KBM-7 (cell line): Measurements from ENCODE around the gene BCL2L2.

ENCODE experiments used
- DNase-seq: peaks from one replicate; pipeline ENCODE4 v3.0.0-alpha.2; 2015
- in situ Hi-C: fragments of 300-500 bp; cut with MboI; formaldehyde crosslinking; loops from 2 replicates; pipeline ENCODE4 v1.14.3; 2020; ENCODE audit warnings: low sequenced_read_pairs, low pct_unique_long_range_greater_than_20kb, mixed read lengths

The BCL2L2 gene

DNA sequence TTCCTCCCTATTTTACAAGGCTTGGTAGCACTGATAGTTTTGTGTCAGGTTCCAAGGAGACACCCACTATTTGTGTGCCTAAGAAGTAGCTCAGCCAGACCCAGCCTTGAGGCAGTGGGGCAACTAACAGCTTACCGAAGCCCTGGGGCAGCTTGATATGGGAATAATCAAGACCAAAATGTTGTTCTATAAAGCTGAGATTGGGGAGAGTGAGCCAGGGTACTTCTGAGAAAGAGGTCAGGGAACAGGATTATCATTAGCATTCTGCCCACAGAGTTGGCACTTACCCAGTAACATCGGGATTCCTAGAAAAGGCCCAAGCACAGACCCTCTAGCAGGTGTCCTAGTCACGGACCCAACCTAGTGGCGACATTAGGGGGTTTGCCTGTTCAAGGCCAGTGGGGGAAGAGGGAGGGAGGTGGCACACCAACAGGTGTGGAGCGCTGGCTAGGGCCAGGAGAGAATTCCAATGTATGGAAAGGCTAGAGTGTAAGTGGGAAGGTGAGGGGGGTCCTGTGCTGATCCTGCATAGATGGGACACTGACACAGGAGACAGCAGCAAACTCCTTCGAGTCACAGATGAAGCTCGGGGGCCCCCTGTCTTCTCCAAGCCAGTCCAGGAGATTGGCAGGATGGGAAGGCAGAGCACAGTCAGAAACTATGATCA lies 8.9 kb upstream of the BCL2L2 start:
- in situ Hi-C loops = no loop called here
- DNase-seq = no peak

DNA sequence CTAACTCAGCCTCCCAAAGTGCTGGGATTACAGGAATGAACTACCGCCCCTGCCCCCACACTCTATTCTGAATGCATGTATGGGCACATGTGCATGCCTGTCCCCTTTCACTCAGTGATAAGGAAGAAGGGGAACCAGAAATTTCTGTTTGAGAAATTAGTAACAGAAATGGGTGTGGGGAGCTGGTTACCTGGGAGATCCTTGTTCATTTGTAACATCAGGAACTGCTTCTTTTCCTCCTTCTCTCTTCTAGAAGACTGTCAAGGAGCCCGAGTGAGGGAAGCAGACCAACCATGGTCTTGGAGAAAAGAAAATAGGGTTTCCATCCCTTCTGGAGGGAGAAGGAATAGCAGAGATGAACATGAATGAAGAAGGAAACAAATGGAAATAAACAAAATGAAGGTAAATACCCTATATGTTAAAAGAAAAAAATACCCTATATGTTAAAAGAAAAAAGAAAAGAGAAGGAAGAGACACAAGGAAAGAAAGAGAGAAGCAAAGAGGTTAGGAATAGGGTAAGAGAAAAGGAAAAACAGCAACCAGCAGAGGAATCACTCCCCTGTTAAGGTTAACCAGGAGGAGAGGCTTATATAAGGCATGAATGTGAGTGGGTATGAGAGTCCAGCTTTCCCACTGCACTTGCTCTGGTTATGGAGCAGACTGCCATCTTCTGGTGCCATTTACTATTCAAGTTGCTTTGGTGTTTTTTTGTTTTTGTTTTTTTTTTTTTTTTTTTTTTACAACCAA lies 7.2 kb upstream of the BCL2L2 start:
- in situ Hi-C loops = no loop called here
- peak; percentile 26 for DNase-seq

DNA sequence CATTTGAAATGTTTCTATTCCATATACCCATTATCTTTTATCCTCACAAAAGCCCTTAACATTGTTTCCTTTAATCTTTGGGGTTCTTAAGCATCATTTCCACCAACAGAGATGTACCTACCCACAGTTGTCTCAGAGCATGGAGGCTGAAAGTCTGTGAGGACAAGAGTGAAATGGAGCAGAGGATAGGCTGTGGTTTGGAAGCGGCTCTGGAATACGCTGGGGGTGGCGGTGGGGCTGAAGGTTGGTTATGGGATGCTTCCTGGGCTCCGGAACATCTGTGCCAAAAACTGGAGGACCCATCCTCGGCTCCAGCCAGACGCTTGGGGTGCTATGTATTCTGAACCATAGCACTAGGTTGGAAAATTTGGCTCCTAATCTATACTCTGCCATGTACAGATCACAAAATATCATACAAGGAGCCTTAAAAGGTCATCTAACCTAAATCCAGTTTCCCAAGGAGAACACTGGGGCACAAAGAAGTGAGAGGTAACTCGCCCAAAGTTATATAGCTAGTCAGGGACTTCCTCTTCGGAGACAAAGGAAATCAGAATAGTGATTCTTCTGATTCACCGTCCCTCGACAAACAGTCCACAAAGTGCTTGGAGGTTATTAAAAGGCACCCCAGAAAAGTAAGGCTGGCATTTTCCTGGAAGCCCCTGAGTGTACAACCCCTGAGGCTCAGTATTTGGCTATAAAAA lies 6.5 kb upstream of the BCL2L2 start:
- in situ Hi-C loops = no loop called here
- peak; percentile 35 for DNase-seq

DNA sequence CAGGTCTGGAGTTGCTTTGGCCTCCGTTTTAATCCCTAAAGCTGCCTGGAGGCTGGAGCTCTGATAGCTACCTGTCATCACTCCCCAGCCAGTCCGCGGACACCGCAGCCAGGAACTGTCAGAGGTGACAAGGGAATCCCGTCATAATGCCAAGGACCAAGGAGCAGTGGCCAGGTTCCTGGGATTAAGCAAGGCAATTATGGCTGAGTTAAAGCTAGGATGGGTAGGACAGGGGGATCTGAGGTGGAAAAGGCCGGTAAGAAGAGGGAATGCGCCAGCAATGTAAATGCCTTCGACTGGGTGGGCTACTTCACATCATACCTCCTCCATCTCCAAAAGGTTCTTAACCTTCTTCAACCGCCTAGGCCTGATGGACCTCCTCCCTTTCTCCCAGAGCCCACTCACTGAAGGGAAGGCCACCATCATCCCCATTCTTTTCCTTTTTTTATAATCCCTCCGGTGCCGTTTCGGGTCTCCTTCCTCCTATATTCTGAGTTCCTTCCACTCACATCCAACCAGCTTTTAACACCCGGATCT lies 5.9 kb upstream of the BCL2L2 start:
- in situ Hi-C loops = no loop called here

DNA sequence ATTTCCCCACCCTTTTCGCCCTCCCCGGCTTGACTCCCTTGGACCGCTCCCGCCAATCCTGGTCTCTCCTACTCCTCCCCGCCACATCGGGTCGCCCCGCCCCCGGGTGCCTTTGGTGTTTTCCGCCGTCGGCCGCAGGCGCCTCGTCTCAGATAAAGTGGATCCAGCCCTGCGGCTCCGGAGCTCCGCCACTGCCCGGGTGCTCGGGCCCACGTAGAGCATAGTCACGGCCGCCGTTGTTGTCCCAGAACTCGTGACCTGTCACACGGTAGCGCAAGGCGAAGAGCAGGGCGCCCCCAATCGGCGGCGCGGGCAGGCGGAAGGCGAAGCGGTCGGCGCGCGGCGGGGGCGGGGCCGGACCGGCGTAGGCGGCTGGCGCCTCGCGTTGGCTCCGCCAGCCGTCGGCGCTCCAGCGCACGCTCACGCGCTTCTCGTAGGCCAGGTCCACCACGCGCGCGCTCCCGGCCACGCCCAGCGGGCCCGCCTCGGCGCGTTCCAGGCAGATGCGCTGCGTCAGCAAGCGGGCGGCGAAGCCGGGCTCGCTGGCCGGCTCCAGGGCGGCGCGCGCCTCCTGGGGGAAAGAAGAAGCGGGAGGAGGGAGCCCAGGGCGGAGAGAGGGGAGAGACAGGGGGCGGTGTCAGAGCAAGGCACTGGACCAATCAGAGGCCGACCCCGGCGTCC lies 5.2 kb upstream of the BCL2L2 start:
- in situ Hi-C loops = no loop called here
- DNase-seq = peak; percentile 99

More for the DNA sequence above, 5.9 kb upstream of the BCL2L2 start:
- peak; percentile 38 for DNase-seq

DNA sequence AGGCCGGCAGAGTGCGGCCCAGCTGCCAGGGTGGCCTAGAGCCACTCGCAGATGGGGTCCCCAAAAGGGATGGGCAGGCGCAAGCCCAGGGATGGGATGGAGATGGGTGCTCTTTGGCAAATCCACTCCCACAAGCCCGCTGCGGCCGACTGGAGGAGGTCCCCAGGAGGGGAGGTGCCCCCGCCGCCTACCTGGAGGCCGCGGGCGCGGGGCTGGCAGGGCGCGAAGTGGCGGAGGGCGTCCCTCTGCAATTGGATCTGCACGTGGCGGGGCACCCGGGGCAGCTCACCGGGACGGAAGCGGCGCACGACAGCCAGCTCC lies 4.7 kb upstream of the BCL2L2 start:
- in situ Hi-C loops = no loop called here
- DNase-seq = no peak

DNA sequence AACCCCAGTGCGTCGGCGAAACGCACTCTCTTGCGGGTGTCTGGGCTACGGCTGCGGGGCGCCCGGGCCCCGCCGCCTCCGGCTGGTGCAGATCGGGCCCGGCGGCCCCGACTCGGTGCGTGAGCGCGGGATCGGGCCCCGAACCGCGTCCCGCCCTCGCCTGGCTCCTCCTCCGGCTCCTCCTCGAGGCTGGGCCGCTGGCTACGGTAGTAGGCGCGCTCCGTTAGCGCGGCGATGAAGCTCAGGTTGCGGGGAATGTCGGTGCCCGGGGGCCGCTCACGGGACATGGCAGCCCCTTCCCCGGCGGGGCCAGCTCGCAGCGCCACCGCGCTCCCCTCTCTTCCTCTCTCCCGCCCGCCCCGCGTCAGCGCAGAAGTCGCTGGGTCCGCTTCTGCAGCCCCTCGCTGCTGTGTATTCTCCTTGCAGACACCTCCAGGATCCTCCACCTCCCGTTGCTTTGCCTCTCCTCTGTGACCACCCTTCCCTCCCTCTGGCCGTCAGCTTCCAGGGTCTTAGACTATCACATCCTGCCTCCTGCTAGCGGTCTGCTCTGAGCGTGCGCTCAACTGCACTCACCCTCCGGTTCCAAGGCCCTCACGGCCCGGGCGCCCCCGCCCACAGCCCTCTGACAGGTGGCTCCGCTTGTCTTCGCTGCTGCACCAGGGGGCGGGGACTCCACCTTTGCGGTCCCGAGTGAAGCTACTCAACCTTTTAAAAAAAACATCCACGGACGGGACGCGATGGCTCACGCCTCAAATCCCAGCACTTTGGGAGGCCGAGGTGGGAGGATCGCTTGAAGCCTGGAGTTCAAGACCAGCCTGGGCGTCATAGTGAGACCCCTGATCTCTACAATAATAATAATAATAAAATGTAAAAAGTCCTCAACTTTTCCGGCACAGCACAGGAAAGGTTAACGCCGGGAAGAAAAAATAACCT lies 4.1 kb upstream of the BCL2L2 start, which contains the start of gene PPP1R3E:
TSS of gene PPP1R3E (minus strand) at position 570 of the 936 bp plus-strand sequence. CDS start at position 287, 283 bp downstream.
- DNase-seq = peak; percentile 64

DNA sequence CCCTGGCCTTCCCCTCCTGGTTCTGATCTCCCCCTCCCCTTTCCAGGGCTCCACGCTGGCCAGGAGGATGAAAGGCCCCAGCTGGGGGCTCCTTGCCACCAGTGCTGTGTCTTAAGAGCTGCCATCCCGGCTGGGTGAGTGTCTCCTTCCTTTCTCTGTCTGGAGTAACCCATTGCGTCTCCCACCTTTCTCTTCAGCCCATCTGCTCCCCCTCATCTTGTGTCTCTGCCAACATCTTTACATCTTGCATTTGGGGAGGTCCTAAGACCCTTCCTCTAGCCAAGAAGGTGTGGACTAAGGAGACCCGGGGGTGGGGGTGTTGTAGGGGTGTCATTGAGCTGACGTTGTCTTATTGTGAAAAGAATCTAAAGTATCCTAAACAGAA lies 505 bp downstream of the BCL2L2 start:
- in situ Hi-C loops = no loop called here
- no peak for DNase-seq

More for the DNA sequence above, 4.1 kb upstream of the BCL2L2 start, which contains the start of gene PPP1R3E:
- in situ Hi-C loops = no loop called here

DNA sequence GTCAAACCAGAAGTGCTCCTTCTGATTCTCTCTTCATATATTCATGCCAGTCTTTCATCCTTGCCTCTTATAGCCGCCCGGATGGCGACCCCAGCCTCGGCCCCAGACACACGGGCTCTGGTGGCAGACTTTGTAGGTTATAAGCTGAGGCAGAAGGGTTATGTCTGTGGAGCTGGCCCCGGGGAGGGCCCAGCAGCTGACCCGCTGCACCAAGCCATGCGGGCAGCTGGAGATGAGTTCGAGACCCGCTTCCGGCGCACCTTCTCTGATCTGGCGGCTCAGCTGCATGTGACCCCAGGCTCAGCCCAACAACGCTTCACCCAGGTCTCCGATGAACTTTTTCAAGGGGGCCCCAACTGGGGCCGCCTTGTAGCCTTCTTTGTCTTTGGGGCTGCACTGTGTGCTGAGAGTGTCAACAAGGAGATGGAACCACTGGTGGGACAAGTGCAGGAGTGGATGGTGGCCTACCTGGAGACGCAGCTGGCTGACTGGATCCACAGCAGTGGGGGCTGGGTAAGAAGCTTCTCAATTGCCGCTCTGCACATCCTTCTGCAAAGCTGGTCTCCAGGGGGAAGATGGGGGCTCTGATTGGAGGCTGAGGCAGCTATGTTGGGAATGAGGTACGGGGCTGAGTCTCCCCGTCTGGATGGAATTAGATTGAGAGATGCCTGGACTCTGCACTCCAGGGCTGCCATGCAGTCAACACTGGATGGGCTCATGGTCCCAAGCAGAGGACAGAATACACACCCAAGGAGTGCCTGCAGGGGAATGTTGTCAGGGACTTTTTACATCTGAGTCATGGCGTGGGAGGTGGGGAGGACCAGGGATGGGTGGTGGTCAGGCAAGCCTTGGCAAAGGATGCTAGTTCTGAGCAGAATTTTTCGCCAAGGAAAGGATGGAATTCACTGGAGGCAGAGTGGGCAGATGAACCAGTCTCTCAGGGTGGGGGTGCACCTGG lies 1.3 kb downstream of the BCL2L2 start:
- no peak for DNase-seq
- in situ Hi-C loops = no loop called here

DNA sequence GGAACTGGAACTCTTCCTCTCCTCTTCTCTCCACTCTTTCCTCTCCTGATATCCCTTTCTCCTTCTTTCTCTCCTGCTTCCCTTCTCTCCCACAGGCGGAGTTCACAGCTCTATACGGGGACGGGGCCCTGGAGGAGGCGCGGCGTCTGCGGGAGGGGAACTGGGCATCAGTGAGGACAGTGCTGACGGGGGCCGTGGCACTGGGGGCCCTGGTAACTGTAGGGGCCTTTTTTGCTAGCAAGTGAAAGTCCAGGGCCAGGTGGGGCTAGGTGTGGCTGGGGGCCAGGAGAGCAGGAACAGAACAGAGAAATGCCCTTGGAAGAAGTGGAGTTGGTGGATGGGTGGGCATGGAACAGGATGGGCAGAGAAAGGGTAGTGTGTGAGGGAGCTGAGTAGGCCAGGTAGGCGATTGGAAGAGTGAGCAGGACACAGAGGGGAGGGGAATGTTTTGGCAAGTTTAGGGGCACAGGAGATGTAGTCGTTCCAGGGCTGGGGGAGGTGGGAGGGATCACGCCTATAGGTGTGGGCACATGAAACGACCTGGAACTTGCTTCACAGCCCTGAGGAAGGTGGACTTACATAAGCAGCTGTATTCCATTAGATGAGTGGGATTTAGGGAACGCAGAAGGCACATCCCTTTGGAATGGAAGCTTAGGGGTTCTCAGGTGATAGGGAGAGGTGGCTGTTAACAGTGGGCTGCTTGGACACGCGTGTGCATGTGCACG lies 2.2 kb downstream of the BCL2L2 start:
- no peak for DNase-seq
- in situ Hi-C loops = no loop called here

DNA sequence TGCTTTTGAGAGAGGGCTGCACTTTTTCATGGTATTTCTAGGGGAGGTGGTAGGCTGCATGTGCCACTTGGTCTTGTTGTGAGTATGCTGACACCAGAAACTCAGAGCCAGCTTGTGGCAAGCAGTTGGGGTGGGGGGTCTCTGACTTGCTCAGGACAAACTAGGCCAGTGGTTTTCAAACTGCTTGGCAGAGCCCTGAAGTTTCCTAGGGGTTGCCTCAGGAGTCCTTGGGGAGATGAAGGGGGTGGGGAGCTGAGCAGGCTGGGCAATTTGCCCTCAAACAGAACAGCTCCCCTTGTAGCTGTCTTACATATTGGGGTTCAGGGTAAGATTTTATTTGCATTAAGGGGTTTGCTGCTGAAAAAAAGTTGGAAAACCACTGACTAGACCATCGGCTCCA lies 3.9 kb downstream of the BCL2L2 start:
- in situ Hi-C loops = no loop called here
- no peak for DNase-seq

DNA sequence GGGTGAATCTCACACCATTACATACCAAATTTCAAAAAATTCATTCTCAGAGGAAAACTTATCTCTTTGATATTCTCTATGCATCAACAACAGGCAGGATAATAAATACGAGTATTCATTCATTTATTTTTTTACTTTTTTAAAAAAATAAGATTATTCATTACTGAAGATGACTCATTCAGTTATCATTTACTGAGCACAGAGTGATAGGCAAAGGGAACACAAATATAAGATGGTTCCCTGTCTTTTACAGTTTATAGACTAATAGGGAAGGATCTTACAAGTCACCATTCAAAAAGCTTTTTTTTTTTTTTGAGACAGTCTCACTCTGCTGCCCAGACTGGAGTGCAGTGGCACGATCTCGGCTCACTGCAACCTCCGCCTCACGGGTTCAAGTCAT lies 9.7 kb downstream of the BCL2L2 start:
- in situ Hi-C loops = no loop called here

DNA sequence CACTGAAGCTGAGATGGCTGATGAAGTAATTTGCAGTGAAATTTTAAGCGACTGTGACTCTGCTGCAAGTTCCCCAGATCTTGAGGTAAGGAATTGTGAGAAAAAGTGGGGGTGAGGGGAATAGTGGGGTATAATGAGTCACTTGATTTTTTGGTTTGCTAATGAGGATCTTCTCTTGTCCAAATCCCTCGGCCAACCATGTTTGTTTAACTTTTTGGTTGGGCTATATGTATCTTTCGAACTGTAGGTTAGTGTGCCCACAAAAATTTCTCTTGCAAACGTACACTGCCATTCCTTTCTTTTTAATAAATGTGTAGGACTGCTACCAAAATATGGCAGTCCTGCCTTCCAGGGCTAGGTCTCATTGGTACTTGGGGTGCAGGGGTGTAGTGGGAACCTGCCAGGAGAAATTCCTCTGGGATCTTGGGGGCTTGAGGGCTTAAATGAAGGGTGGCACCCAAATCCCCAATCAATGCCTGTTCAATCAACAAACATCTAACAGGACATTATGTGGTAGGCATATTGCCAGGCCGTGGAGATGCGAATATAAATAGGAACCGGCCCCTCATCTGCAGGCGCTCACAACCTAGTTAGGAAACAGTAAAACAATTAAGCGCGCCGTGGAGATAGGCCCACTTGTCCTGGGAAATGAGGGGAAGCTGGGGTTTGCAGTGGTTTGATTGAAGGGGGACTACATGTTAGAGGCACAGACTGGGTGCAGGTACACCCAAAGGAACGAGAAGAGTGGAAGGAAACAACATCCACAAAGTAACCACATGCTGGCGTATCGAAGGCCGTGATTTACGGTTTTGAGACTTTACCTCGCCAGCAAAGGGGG lies 13.3 kb downstream of the BCL2L2 start:
- in situ Hi-C loops = no loop called here
- no peak for DNase-seq

More for the DNA sequence above, 9.7 kb downstream of the BCL2L2 start:
- no peak for DNase-seq

DNA sequence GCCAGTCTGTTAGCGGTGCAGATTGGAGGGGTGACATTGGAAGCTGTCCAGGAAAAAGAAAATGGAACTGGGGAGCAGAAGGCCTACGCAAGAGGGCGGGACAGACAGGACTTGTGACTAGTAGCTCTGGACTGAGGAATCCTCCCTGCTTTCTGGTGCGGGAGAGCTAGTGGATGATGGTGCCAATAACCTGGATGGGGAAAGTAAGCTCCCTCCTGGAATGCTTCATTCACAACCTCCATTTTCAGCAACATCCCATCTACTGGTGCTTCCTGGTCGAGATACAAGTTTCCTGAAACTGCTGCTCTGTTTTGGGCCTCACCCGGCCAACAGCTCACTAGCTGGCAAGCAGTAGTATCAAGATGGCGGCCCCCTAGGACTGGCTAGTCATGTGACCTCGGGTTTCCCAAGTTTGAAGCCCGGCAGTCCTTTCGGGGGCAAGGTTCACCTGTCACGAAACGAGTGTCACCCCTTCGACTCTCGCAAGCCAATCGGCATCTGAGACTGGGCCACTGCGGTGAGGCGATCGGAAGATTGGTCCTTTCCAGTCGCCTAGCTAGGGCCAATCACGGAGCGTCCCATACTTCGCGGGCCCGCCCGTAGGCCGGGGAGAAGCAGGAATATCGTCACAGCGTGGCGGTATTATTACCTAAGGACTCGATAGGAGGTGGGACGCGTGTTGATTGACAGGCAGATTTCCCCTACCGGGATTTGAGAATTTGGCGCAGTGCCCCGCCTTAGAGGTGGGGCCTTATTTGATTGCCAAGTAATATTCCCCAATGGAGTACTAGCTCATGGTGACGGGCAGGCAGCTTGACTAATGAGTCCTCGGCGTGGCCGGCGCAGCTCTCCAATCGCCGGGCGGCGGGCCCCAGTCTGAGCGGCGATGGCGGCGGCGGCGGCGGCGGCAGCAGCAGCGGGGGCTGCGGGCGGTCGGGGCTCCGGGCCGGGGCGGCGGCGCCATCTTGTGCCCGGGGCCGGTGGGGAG lies 14.2 kb downstream of the BCL2L2 start, which contains the start of gene PABPN1:
TSS of gene PABPN1 (plus strand) at position 874 of the 988 bp plus-strand sequence. CDS start at position 887, 13 bp downstream.
- peak; percentile 100 for DNase-seq
- in situ Hi-C loops = no loop called here
